Measurements from ENCODE around the gene PRKN.
A peak's percentile ranks its signal among the peaks of the same experiment; 100 is the strongest.

PRKN gene

GRCh38 chr6:161743509-161744178 lies 983.9 kb downstream of the PRKN start:
- no peak for DNase-seq

- DNase-seq: no peak
These were observed 987.1 kb downstream of the PRKN start for GRCh38 chr6:161740486-161740885.

- no peak for DNase-seq
These were observed 990.7 kb downstream of the PRKN start for GRCh38 chr6:161736781-161737292.

- no peak for DNase-seq
These were observed 991.2 kb downstream of the PRKN start for GRCh38 chr6:161736326-161736725.

GRCh38 chr6:161732594-161732993 lies 995.0 kb downstream of the PRKN start:
- DNase-seq: no peak

GRCh38 chr6:161727083-161727833 lies 1000.3 kb downstream of the PRKN start:
- no peak for DNase-seq

GRCh38 chr6:161722394-161722793 lies 1005.2 kb downstream of the PRKN start:
- DNase-seq: no peak

GRCh38 chr6:161721511-161721910 lies 1006.1 kb downstream of the PRKN start:
- DNase-seq: no peak

- no peak for DNase-seq
These were observed 1011.4 kb downstream of the PRKN start for GRCh38 chr6:161716176-161716575.

- DNase-seq: no peak
These were observed 1015.6 kb downstream of the PRKN start for GRCh38 chr6:161711938-161712337.

- no peak for DNase-seq
These were observed 1016.1 kb downstream of the PRKN start for GRCh38 chr6:161711515-161711914.

GRCh38 chr6:161710698-161711097 lies 1016.9 kb downstream of the PRKN start:
- DNase-seq: no peak

- no peak for DNase-seq
These were observed 1026.5 kb downstream of the PRKN start for GRCh38 chr6:161701056-161701455.

GRCh38 chr6:161696801-161697200 lies 1030.8 kb downstream of the PRKN start:
- peak in 1 of 51 donors; percentile 2 for DNase-seq

- no peak for DNase-seq
These were observed 1032.6 kb downstream of the PRKN start for GRCh38 chr6:161694995-161695394.

- DNase-seq: no peak
These were observed 1040.9 kb downstream of the PRKN start for GRCh38 chr6:161686655-161687054.

- no peak for DNase-seq
These were observed 1042.7 kb downstream of the PRKN start for GRCh38 chr6:161684731-161685475.

GRCh38 chr6:161683400-161683799 lies 1044.2 kb downstream of the PRKN start:
- no peak for DNase-seq

GRCh38 chr6:161682982-161683381 lies 1044.6 kb downstream of the PRKN start:
- DNase-seq: no peak

- DNase-seq: no peak
These were observed 1047.5 kb downstream of the PRKN start for GRCh38 chr6:161679980-161680538.

- DNase-seq: no peak
These were observed 1050.4 kb downstream of the PRKN start for GRCh38 chr6:161677188-161677587.

GRCh38 chr6:161676586-161676985 lies 1051.0 kb downstream of the PRKN start:
- no peak for DNase-seq

Data from hypothalamus (tissue), 51 donors.